Measurements from ENCODE around the gene SLIT1.
"Not testable (repeated sequence)": the region's sequence is repeated elsewhere in the genome, so short reads cannot be mapped to it uniquely, and the experiment has no call there.

Gene SLIT1

GRCh38 chr10:97103316-97104080 is 82.3 kb downstream of the SLIT1 start:
- no peak for DNase-seq

GRCh38 chr10:97102441-97102840 is 83.3 kb downstream of the SLIT1 start:
- DNase-seq = no peak

GRCh38 chr10:97101166-97101940 is 84.4 kb downstream of the SLIT1 start:
- no peak for DNase-seq

GRCh38 chr10:97100657-97101056 is 85.1 kb downstream of the SLIT1 start:
- DNase-seq = no peak

- no peak for DNase-seq
These were observed 85.9 kb downstream of the SLIT1 start for GRCh38 chr10:97099868-97100267.

GRCh38 chr10:97099089-97099488 is 86.7 kb downstream of the SLIT1 start:
- no peak for DNase-seq

- DNase-seq = no peak
These were observed 88.7 kb downstream of the SLIT1 start for GRCh38 chr10:97097084-97097433.

- no peak for DNase-seq
These were observed 89.3 kb downstream of the SLIT1 start for GRCh38 chr10:97096261-97097083.

- DNase-seq = no peak
These were observed 90.0 kb downstream of the SLIT1 start for GRCh38 chr10:97095701-97096260.

- no peak for DNase-seq
These were observed 95.1 kb downstream of the SLIT1 start for GRCh38 chr10:97090644-97091043.

- no peak for DNase-seq
These were observed 95.7 kb downstream of the SLIT1 start for GRCh38 chr10:97090035-97090434.

GRCh38 chr10:97089209-97089870 is 96.4 kb downstream of the SLIT1 start:
- DNase-seq = no peak

GRCh38 chr10:97087296-97087695 is 98.5 kb downstream of the SLIT1 start:
- no peak for DNase-seq

GRCh38 chr10:97086530-97086929 is 99.2 kb downstream of the SLIT1 start:
- DNase-seq = no peak

GRCh38 chr10:97083228-97083829 is 102.4 kb downstream of the SLIT1 start:
- DNase-seq = no peak

GRCh38 chr10:97082575-97082974 is 103.2 kb downstream of the SLIT1 start:
- not testable (repeated sequence) for DNase-seq

GRCh38 chr10:97081621-97082235 is 104.0 kb downstream of the SLIT1 start:
- no peak for DNase-seq

- DNase-seq = no peak
These were observed 105.5 kb downstream of the SLIT1 start for GRCh38 chr10:97080051-97080776.

- no peak for DNase-seq
These were observed 106.3 kb downstream of the SLIT1 start for GRCh38 chr10:97079448-97079847.

- DNase-seq = no peak
These were observed 106.8 kb downstream of the SLIT1 start for GRCh38 chr10:97078938-97079445.

Data from NCI-H748 treated with DMSO at 0.1 percent for 48 hours (cell line).